WTC11 (cell line): Measurements from ENCODE around the gene GLT8D2. TPM values are rescaled to one million over a fixed set of nuclear protein-coding genes. Genes with fewer than 3 reads are reported as not detected.

Experiments
- ATAC-seq: fragments of 200-7000 bp; cut with Tn5 transposase; 2 replicates; pipeline ENCODE4 v1.10.0; 2021; ENCODE audit warnings: mild to moderate bottlenecking, moderate library complexity
- CTCF ChIA-PET: fragments of 300-600 bp; sonication (Branson Sonifier 250); formaldehyde crosslinking; loops from one replicate; lab custom pipeline; 2021; ENCODE audit warnings: antibody characterized with exemption; lab: Charles Lee
- POLR2A ChIA-PET: fragments of 350-600 bp; sonication (Branson Sonifier 250); formaldehyde crosslinking; loops from one replicate; lab custom pipeline; 2021; ENCODE audit warnings: antibody characterized with exemption; lab: Charles Lee
- DNase-seq: peaks from one replicate; pipeline ENCODE4 v3.0.0; 2021; ENCODE audit warnings: low spot score
- H3K27ac Mint-ChIP-seq: 2 replicates; pipeline ENCODE4 v1.8.0; 2021; ENCODE audit warnings: mixed read lengths
- H3K27me3 Mint-ChIP-seq: 2 replicates; pipeline ENCODE4 v1.8.0; 2021; ENCODE audit warnings: low read depth, mild to moderate bottlenecking, moderate library complexity, mixed read lengths
- H3K36me3 Mint-ChIP-seq: 2 replicates; pipeline ENCODE4 v1.8.0; 2021; ENCODE audit warnings: mixed read lengths
- H3K4me1 Mint-ChIP-seq: 2 replicates; pipeline ENCODE4 v1.8.0; 2022; ENCODE audit warnings: mixed read lengths
- H3K4me3 Mint-ChIP-seq: 2 replicates; pipeline ENCODE4 v1.8.0; 2021; ENCODE audit warnings: mild to moderate bottlenecking, moderate library complexity, mixed read lengths
- H3K9me3 Mint-ChIP-seq: 2 replicates; pipeline ENCODE4 v1.8.0; 2021; ENCODE audit warnings: mixed read lengths
- CREB1 ChIP-seq: sonication (generic); formaldehyde crosslinking; IDR thresholded peaks from 2 replicates; pipeline ENCODE4 v1.8.0; 2023; ENCODE audit warnings: mild to moderate bottlenecking, missing genetic modification reagents
- FOXJ3 ChIP-seq: sonication (generic); formaldehyde crosslinking; IDR thresholded peaks from 2 replicates; pipeline ENCODE4 v1.9.0; 2021; ENCODE audit warnings: missing genetic modification reagents, mild to moderate bottlenecking, borderline replicate concordance
- HMGA2 ChIP-seq: fragments of 250-450 bp; sonication (Bioruptor Pico); IDR thresholded peaks from 2 replicates; pipeline ENCODE4 v1.4.0; 2021; ENCODE audit warnings: mild to moderate bottlenecking, moderate library complexity
- JUN ChIP-seq: sonication (generic); formaldehyde crosslinking; IDR thresholded peaks from 2 replicates; pipeline ENCODE4 v1.8.0; 2023; ENCODE audit warnings: mild to moderate bottlenecking, missing genetic modification reagents
- NFE2L1 ChIP-seq: sonication (generic); formaldehyde crosslinking; IDR thresholded peaks from 2 replicates; pipeline ENCODE4 v1.8.1; 2023; ENCODE audit warnings: missing genetic modification reagents
- NR3C1 ChIP-seq: sonication (generic); formaldehyde crosslinking; conservative IDR thresholded peaks from 2 replicates; pipeline ENCODE4 v1.8.1; 2023; ENCODE audit warnings: low read depth, mild to moderate bottlenecking, missing genetic modification reagents
- PRRX2 ChIP-seq: fragments of 250-450 bp; sonication (Bioruptor Pico); IDR thresholded peaks from 2 replicates; pipeline ENCODE4 v1.8.0; 2021; ENCODE audit warnings: mild to moderate bottlenecking
- RORB ChIP-seq: fragments of 250-450 bp; sonication (Bioruptor Pico); IDR thresholded peaks from 2 replicates; pipeline ENCODE4 v1.9.0; 2021; ENCODE audit warnings: mild to moderate bottlenecking
- ZNF138 ChIP-seq: sonication (generic); formaldehyde crosslinking; conservative IDR thresholded peaks from 2 replicates; pipeline ENCODE4 v1.8.1; 2022; ENCODE audit warnings: mild to moderate bottlenecking, moderate library complexity, missing genetic modification reagents
- ZNF219 ChIP-seq: sonication (generic); formaldehyde crosslinking; IDR thresholded peaks from 2 replicates; pipeline ENCODE4 v1.8.0; 2023; ENCODE audit warnings: missing genetic modification reagents, mild to moderate bottlenecking, borderline replicate concordance
- ZNF263 ChIP-seq: sonication (generic); formaldehyde crosslinking; IDR thresholded peaks from 2 replicates; pipeline ENCODE4 v1.8.1; 2022; ENCODE audit warnings: low read depth, mild to moderate bottlenecking, moderate library complexity, missing genetic modification reagents
- total RNA-seq: library from RNA; stranded (reverse); gene quantifications from 3 replicates; pipeline ENCODE4 v1.2.3, GENCODE V29; 2021
- TF ChIP-seq, protein P1 (sequence below): sonication (generic); formaldehyde crosslinking; IDR thresholded peaks from 2 replicates; pipeline ENCODE4 v1.8.1; 2022; ENCODE audit warnings: missing genetic modification reagents, borderline replicate concordance
- TF ChIP-seq, protein P2 (sequence below): fragments of 250-450 bp; sonication (Bioruptor Pico); IDR thresholded peaks from 2 replicates; pipeline ENCODE4 v1.9.0; 2021; ENCODE audit warnings: mild to moderate bottlenecking
- TF ChIP-seq, protein P3 (sequence below): sonication (generic); formaldehyde crosslinking; IDR thresholded peaks from 2 replicates; pipeline ENCODE4 v1.8.0; 2022; ENCODE audit warnings: mild to moderate bottlenecking, missing genetic modification reagents
- TF ChIP-seq, protein P4 (sequence below): fragments of 200-600 bp; IDR thresholded peaks from 2 replicates; pipeline ENCODE4 v1.8.0; 2022; ENCODE audit warnings: antibody characterized with exemption
- TF ChIP-seq, protein P5 (sequence below): fragments of 250-450 bp; sonication (Bioruptor Pico); IDR thresholded peaks from 2 replicates; pipeline ENCODE4 v1.9.0; 2021; ENCODE audit warnings: moderate library complexity, mild to moderate bottlenecking, inconsistent platforms, borderline replicate concordance
- TF ChIP-seq, protein P6 (sequence below): sonication (generic); formaldehyde crosslinking; IDR thresholded peaks from 2 replicates; pipeline ENCODE4 v1.8.0; 2022; ENCODE audit warnings: missing genetic modification reagents

Gene GLT8D2
- total RNA-seq, 1 experiment from 2014 or later: 4.5 TPM

DNA sequence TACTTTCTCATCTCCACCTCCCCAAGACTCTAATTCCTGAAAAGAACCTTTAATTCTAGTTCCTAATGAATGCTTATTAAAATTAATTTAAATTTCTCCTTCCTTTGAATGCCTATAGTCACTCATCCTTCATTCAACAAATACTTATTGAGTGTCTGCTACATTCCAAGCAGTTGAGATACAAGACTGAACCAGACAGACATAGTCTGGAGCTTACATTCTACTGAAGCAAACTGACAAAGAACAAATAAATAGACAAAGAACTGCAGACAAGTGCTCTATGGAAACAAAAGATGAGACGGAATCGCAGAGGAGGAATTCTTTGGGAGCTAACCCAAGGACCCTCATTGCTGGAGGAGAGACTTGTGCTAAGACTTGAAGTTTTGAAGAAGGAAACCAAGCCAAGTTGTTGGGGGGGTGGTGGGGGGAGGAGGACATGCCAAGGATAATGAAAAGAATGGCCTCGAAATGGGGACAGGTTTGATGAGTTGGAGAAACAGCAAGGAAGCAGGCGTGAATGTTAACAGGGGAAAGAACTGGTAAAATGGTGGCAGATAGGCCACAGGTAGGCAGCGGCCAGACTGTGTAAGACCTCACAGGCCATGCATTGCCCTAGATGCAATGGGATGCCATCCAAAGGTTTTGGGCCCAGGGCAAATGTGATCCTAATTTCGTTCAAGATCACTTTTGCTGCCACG is 94.0 kb downstream of the GLT8D2 start:
- peak overlapping the region; percentile 79 for H3K4me3 Mint-ChIP-seq
- no peak for TF ChIP-seq ZNF138
- no peak for TF ChIP-seq CREB1 (CRISPR knock-in tag)
- TF ChIP-seq, protein P1, sequence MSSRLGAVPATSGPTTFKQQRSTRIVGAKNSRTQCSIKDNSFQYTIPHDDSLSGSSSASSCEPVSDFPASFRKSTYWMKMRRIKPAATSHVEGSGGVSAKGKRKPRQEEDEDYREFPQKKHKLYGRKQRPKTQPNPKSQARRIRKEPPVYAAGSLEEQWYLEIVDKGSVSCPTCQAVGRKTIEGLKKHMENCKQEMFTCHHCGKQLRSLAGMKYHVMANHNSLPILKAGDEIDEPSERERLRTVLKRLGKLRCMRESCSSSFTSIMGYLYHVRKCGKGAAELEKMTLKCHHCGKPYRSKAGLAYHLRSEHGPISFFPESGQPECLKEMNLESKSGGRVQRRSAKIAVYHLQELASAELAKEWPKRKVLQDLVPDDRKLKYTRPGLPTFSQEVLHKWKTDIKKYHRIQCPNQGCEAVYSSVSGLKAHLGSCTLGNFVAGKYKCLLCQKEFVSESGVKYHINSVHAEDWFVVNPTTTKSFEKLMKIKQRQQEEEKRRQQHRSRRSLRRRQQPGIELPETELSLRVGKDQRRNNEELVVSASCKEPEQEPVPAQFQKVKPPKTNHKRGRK (CRISPR knock-in tag): no peak
- no peak for TF ChIP-seq NFE2L1
- TF ChIP-seq RORB: no peak
- TF ChIP-seq JUN (CRISPR knock-in tag): no peak
- TF ChIP-seq PRRX2: no peak
- TF ChIP-seq, protein P2, sequence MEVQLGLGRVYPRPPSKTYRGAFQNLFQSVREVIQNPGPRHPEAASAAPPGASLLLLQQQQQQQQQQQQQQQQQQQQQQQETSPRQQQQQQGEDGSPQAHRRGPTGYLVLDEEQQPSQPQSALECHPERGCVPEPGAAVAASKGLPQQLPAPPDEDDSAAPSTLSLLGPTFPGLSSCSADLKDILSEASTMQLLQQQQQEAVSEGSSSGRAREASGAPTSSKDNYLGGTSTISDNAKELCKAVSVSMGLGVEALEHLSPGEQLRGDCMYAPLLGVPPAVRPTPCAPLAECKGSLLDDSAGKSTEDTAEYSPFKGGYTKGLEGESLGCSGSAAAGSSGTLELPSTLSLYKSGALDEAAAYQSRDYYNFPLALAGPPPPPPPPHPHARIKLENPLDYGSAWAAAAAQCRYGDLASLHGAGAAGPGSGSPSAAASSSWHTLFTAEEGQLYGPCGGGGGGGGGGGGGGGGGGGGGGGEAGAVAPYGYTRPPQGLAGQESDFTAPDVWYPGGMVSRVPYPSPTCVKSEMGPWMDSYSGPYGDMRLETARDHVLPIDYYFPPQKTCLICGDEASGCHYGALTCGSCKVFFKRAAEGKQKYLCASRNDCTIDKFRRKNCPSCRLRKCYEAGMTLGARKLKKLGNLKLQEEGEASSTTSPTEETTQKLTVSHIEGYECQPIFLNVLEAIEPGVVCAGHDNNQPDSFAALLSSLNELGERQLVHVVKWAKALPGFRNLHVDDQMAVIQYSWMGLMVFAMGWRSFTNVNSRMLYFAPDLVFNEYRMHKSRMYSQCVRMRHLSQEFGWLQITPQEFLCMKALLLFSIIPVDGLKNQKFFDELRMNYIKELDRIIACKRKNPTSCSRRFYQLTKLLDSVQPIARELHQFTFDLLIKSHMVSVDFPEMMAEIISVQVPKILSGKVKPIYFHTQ (CRISPR knock-in tag): no peak
- no peak for TF ChIP-seq ZNF263 (CRISPR knock-in tag)
- TF ChIP-seq, protein P3, sequence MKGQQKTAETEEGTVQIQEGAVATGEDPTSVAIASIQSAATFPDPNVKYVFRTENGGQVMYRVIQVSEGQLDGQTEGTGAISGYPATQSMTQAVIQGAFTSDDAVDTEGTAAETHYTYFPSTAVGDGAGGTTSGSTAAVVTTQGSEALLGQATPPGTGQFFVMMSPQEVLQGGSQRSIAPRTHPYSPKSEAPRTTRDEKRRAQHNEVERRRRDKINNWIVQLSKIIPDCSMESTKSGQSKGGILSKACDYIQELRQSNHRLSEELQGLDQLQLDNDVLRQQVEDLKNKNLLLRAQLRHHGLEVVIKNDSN (CRISPR knock-in tag): no peak
- TF ChIP-seq, protein P4, sequence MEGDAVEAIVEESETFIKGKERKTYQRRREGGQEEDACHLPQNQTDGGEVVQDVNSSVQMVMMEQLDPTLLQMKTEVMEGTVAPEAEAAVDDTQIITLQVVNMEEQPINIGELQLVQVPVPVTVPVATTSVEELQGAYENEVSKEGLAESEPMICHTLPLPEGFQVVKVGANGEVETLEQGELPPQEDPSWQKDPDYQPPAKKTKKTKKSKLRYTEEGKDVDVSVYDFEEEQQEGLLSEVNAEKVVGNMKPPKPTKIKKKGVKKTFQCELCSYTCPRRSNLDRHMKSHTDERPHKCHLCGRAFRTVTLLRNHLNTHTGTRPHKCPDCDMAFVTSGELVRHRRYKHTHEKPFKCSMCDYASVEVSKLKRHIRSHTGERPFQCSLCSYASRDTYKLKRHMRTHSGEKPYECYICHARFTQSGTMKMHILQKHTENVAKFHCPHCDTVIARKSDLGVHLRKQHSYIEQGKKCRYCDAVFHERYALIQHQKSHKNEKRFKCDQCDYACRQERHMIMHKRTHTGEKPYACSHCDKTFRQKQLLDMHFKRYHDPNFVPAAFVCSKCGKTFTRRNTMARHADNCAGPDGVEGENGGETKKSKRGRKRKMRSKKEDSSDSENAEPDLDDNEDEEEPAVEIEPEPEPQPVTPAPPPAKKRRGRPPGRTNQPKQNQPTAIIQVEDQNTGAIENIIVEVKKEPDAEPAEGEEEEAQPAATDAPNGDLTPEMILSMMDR: no peak
- TF ChIP-seq ZNF219 (CRISPR knock-in tag): no peak
- TF ChIP-seq, protein P5, sequence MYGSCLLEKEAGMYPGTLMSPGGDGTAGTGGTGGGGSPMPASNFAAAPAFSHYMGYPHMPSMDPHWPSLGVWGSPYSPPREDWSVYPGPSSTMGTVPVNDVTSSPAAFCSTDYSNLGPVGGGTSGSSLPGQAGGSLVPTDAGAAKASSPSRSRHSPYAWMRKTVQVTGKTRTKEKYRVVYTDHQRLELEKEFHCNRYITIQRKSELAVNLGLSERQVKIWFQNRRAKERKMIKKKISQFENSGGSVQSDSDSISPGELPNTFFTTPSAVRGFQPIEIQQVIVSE (CRISPR knock-in tag): no peak
- TF ChIP-seq HMGA2 (CRISPR knock-in tag): no peak
- no peak for TF ChIP-seq NR3C1
- TF ChIP-seq, protein P6, sequence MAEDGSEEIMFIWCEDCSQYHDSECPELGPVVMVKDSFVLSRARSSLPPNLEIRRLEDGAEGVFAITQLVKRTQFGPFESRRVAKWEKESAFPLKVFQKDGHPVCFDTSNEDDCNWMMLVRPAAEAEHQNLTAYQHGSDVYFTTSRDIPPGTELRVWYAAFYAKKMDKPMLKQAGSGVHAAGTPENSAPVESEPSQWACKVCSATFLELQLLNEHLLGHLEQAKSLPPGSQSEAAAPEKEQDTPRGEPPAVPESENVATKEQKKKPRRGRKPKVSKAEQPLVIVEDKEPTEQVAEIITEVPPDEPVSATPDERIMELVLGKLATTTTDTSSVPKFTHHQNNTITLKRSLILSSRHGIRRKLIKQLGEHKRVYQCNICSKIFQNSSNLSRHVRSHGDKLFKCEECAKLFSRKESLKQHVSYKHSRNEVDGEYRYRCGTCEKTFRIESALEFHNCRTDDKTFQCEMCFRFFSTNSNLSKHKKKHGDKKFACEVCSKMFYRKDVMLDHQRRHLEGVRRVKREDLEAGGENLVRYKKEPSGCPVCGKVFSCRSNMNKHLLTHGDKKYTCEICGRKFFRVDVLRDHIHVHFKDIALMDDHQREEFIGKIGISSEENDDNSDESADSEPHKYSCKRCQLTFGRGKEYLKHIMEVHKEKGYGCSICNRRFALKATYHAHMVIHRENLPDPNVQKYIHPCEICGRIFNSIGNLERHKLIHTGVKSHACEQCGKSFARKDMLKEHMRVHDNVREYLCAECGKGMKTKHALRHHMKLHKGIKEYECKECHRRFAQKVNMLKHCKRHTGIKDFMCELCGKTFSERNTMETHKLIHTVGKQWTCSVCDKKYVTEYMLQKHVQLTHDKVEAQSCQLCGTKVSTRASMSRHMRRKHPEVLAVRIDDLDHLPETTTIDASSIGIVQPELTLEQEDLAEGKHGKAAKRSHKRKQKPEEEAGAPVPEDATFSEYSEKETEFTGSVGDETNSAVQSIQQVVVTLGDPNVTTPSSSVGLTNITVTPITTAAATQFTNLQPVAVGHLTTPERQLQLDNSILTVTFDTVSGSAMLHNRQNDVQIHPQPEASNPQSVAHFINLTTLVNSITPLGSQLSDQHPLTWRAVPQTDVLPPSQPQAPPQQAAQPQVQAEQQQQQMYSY (CRISPR knock-in tag): no peak
- no peak for TF ChIP-seq FOXJ3 (CRISPR knock-in tag)
- no peaks in the 10 kb centered on the region for H3K9me3 Mint-ChIP-seq
- 0 out of 2 replicates have a peak, but pooled peaks have one; percentile 2 for ATAC-seq
- DNase-seq: no peak
- H3K27me3 Mint-ChIP-seq: no peaks in the 10 kb centered on the region
- ChIA-PET CTCF (interaction anchor here (1.0 kb wide), 2 partner anchors 10 to 72 kb away, joined by 3 to 4 read pairs; partner anchors contain the start of gene TDG), POLR2A (interaction anchor here (4.8 kb wide), 1 partner anchor 10 kb away, joined by 57 read pairs; the partner anchor contains the start of gene TDG)
- H3K27ac Mint-ChIP-seq: peak overlapping the region; percentile 100
- H3K36me3 Mint-ChIP-seq: peaks cover 26% of the 10 kb centered on the region
- H3K4me1 Mint-ChIP-seq: peaks cover 17% of the 10 kb centered on the region
